Measurements from ENCODE around the gene ZNF268.

- TF ChIP-seq EP300 (IDR thresholded peaks at IDR 0.05) (no peak), POLR2A (IDR thresholded peaks at IDR 0.05) (no peak)
- TF ChIP-seq, protein P1, sequence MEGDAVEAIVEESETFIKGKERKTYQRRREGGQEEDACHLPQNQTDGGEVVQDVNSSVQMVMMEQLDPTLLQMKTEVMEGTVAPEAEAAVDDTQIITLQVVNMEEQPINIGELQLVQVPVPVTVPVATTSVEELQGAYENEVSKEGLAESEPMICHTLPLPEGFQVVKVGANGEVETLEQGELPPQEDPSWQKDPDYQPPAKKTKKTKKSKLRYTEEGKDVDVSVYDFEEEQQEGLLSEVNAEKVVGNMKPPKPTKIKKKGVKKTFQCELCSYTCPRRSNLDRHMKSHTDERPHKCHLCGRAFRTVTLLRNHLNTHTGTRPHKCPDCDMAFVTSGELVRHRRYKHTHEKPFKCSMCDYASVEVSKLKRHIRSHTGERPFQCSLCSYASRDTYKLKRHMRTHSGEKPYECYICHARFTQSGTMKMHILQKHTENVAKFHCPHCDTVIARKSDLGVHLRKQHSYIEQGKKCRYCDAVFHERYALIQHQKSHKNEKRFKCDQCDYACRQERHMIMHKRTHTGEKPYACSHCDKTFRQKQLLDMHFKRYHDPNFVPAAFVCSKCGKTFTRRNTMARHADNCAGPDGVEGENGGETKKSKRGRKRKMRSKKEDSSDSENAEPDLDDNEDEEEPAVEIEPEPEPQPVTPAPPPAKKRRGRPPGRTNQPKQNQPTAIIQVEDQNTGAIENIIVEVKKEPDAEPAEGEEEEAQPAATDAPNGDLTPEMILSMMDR (IDR thresholded peaks at IDR 0.05): no peak
Measured at GRCh38 chr12:133203344-133204263, 22.3 kb downstream of the ZNF268 start.
